AML-193 (cell line): ENCODE data around the gene S100A7A.
"Not testable (repeated sequence)": the region's sequence is repeated elsewhere in the genome, so short reads cannot be mapped to it uniquely, and the experiment has no call there.

ENCODE experiments used
- DNase-seq, 2 experiments: peaks; one replicate each; lab custom pipeline; 2025; lab: John Stamatoyannopoulos, UW

S100A7A gene

GRCh38 chr1:153395136-153395685 lies 21.1 kb upstream of the S100A7A start:
- DNase-seq, result no peak

GRCh38 chr1:153395776-153396175 lies 20.5 kb upstream of the S100A7A start:
- no peak for DNase-seq

GRCh38 chr1:153396461-153396860 lies 19.9 kb upstream of the S100A7A start:
- no peak for DNase-seq

- DNase-seq, result no peak
These were observed 19.0 kb upstream of the S100A7A start for GRCh38 chr1:153397051-153397923.

- DNase-seq, result no peak
These were observed 18.2 kb upstream of the S100A7A start for GRCh38 chr1:153397924-153398651.

GRCh38 chr1:153399401-153400055 lies 16.8 kb upstream of the S100A7A start:
- no peak for DNase-seq

- no peak for DNase-seq
These were observed 16.1 kb upstream of the S100A7A start for GRCh38 chr1:153400244-153400643.

GRCh38 chr1:153401461-153401860 lies 14.9 kb upstream of the S100A7A start:
- no peak for DNase-seq

- no peak for DNase-seq
These were observed 14.1 kb upstream of the S100A7A start for GRCh38 chr1:153402226-153402625.

GRCh38 chr1:153403421-153404085 lies 12.8 kb upstream of the S100A7A start:
- no peak for DNase-seq

GRCh38 chr1:153404086-153404635 lies 12.2 kb upstream of the S100A7A start:
- no peak for DNase-seq

- DNase-seq, result peak; percentile 41 to 46
These were observed 11.6 kb upstream of the S100A7A start for GRCh38 chr1:153404768-153405167.

GRCh38 chr1:153405825-153406599 lies 10.3 kb upstream of the S100A7A start:
- DNase-seq, result not testable (repeated sequence)

GRCh38 chr1:153407274-153407673 lies 9.0 kb upstream of the S100A7A start:
- DNase-seq, result not testable (repeated sequence)

- DNase-seq, result not testable (repeated sequence)
These were observed 2.4 kb upstream of the S100A7A start for GRCh38 chr1:153413961-153414360.

- no peak for DNase-seq
These were observed 992 bp downstream of the S100A7A start for GRCh38 chr1:153417136-153417888.

GRCh38 chr1:153418758-153419435 lies 2.6 kb downstream of the S100A7A start:
- not testable (repeated sequence) for DNase-seq

GRCh38 chr1:153419436-153419793 lies 3.1 kb downstream of the S100A7A start:
- not testable (repeated sequence) for DNase-seq

GRCh38 chr1:153420306-153420705 lies 4.0 kb downstream of the S100A7A start:
- DNase-seq, result no peak
